D721Med (cell line): Measurements from ENCODE around the gene AP1G1.

Experiments
- DNase-seq: peaks from one replicate; pipeline ENCODE4 v3.0.0; 2011; ENCODE audit warnings: low spot score; ENCODE audit not compliant: insufficient read length
- FAIRE-seq: peaks from 2 replicates; lab custom pipeline; 2011; peaks lifted over from hg19 to GRCh38; lab: Jason Lieb, UNC
- CTCF ChIP-seq: IDR thresholded peaks from 2 replicates; pipeline ENCODE4 v1.5.1; 2012; ENCODE audit warnings: mild to moderate bottlenecking, control low read depth; ENCODE audit not compliant: insufficient read depth; ENCODE audit errors: missing control alignments

Gene AP1G1

DNA sequence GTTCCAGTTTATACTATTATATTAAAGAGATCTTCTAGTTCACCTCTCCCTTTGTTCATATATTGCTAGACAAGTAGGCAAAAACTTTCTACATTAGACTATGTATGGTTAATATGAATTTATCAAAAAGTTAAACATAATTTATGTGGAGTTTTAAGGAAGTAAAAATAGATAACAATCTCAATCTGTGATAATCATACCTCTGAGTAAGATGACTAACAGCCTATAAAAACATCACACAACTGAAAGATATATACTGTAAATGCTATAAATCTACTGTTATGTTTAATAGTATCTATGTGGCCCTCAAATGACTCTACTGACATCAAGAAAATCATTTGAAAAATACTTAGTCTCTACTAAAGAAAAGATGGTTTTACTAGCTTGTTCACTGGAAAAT lies 37.1 kb downstream of the AP1G1 start:
- no peak for FAIRE-seq
- no peak for TF ChIP-seq CTCF
- DNase-seq: no peak

DNA sequence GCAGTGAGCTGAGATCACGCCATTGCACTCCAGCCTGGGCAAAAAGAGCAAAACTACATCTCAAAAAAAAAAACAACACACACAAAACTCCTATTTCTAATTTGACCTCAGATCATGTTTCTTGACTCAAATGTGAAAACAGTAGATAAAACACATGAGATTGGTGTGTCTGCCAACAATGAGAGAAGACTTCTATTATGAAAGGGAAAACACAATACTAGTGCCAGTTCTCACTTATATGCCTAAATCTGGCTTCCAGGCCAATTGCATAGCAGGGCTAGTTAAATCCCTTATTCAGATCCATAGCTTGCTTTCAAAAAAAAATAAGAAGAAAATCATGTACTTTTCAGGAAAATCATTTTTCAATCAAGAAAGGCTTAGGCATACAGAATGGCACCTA lies 39.4 kb downstream of the AP1G1 start:
- DNase-seq (no peak), FAIRE-seq (no peak)
- TF ChIP-seq CTCF: no peak

DNA sequence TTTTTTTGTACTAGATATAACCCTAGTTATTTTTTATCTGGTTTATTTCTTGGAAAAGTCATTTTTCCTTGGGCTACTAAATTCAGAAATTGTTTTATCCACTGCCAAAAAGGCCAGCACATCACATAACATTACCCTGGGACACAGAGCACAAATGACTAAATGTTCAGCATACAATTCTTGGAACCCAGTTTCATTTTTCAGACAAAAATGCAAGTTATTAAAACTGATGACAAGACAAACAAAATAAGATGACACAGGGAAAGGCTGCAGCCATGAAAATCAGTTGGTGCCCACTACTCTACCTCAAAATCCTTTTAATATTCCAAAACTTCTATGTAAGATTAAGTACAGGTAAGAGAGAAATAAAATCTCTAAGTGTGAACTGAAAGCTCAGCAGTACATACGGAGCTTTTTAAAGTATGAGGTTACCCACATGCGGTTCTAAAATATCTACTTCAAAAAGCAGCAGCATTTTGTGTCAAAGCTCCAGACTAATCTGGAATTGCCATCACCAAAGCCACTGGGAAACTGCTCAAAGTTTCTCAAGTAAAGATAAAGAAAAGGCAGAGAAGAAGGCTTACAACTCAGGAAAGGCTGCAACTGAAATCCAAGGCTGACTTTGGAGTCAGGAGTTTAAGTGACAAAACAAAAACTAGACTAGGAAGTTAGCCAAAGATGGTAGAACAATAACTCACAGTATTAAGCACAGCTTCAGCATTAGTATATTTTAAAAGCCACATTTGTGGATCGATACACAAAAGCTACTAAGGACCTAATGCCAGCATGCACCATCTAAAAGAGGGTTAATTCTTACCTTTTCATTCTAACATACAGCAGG lies 41.4 kb downstream of the AP1G1 start:
- no peak for TF ChIP-seq CTCF
- no peak for FAIRE-seq
- DNase-seq: no peak

DNA sequence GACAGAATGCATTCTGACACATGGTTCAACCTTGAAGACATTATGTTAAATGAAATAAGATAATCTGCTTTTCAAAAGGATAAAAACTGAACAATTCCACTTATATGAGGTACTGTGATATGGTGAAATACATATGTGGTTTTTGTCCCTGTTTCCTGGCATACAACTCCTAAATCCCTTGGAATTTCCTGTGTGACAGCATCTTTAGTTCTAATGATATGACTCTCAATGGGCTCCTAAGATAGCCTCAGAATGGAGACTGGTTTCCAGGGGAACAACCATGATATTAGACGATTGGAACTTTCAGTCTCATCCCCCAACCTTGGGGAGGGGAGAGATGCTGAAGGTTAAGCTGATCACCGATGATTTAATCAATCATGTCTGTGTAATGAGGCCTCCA lies 46.4 kb downstream of the AP1G1 start:
- FAIRE-seq: no peak
- DNase-seq: no peak
- TF ChIP-seq CTCF: no peak

DNA sequence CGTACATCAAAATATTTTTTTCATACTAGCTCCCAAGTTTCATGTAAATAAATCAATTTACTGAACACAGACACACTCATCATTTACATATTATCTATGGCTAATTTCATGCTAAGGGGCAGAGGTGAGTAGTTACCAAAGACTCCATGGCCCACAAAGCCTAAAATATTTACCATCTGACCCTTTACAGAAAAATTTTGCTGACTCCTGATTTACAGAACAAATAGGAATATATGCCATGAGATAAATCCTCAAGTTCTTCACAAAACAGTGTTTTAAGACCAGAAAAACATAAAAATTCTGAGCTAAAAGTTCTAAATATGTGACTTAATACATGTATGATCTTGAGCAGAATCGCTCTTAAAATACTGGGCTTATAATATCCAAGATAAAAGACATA lies 47.5 kb downstream of the AP1G1 start:
- TF ChIP-seq CTCF: no peak
- no peak for FAIRE-seq
- no peak for DNase-seq

DNA sequence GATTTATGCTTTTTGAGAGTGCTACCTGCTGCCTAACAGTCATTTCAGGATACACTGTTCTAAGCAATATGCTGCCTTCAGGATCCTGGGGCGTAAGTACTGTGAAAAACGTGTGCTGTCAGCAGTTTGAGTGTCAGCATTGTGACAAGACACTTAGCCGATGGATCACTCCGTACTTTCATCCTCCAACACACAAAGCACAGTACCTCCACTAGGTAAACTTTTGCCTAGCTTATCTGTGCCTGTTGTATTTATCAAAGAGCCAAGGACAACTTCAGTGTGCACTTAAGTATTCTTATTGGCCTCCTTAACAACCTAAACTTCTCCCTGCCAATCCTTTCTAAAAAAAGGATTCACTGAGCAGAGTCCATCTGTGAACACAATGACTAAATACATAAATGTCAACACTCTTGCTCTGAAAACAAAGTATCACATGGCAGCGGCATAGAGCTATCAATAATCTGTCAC lies 50.3 kb downstream of the AP1G1 start:
- no peak for TF ChIP-seq CTCF
- no peak for DNase-seq
- no peak for FAIRE-seq

DNA sequence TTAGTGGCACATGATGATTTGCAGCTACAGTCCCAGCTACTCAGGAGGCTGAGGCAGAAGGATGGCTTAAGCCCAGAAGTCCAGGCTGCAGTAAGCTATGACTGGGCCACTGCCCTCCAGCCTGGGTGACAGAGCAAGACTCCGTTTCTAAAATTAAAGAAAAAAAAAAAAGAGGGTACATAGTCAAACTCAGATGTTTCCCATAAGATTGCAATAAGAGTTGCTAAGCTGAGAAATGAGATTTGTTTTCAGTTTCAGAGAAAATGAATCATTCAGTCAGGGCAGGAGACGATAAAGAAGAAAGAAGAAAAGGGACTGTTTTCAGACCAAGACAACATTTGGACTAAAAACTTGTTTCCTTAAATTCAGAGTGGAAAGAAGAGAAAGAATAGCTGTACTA lies 54.0 kb downstream of the AP1G1 start:
- TF ChIP-seq CTCF: no peak
- DNase-seq: no peak
- no peak for FAIRE-seq
